GM10266 (cell line): ENCODE results near the gene ZCCHC8.

Experiments
- DNase-seq: peaks from one replicate; pipeline ENCODE4 v3.0.0; 2012; ENCODE audit errors: extremely low spot score
- CTCF ChIP-seq: IDR thresholded peaks from 2 replicates; pipeline ENCODE4 v1.5.1; 2012; ENCODE audit warnings: mild to moderate bottlenecking, low read depth; ENCODE audit not compliant: control insufficient read depth, insufficient read depth; ENCODE audit errors: missing control alignments

Gene ZCCHC8

DNA sequence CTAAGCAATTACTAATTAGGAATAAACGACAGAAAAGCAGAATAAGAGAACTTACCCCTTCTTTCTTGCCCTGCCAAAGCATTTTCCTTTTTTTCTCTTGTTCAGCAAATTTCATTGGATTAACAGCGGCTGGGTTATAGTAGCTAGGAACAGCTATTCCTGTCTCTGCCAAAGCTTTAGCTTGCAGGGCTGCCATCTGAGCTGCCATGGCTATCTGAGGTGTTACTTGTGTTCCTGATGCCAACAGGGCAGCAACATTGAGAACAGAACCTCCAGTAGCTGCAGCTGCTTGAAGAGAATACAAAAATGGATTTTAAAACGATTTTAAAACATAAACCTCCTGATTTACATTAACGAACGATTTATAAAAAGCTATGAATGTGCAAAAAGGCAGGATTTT, 7.4 kb upstream of the ZCCHC8 start:
- no peak for DNase-seq
- TF ChIP-seq CTCF = no peak

DNA sequence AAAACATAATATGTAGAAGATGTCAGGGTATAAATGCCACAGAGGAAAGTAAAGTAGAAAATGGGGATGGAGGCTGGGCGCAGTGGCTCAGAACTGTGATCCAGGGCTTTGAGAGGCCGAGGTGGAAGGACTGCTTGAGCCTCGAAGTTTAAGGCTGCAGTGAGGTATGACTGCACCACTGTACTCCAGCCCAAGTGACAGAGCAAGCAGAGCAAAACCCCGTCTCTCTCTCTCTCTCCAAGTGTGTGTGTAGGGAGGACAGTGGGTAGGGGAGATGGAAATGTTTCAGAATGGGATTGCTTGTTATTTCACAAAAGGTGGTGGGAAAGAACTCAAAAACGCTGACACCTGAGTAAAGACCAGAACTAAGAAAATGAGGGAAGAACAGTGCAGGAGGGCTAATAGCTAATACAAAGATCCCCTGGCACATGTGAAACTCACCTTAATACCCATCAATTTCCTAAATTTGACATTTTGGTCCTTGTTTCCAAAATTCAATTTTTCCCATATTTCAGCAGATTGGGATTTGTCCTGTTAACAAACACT, 5.7 kb upstream of the ZCCHC8 start:
- no peak for TF ChIP-seq CTCF
- DNase-seq = no peak

- no peak for TF ChIP-seq CTCF
- no peak for DNase-seq
Observed at GRCh38 chr12:122505419-122506051, 4.8 kb upstream of the ZCCHC8 start.

DNA sequence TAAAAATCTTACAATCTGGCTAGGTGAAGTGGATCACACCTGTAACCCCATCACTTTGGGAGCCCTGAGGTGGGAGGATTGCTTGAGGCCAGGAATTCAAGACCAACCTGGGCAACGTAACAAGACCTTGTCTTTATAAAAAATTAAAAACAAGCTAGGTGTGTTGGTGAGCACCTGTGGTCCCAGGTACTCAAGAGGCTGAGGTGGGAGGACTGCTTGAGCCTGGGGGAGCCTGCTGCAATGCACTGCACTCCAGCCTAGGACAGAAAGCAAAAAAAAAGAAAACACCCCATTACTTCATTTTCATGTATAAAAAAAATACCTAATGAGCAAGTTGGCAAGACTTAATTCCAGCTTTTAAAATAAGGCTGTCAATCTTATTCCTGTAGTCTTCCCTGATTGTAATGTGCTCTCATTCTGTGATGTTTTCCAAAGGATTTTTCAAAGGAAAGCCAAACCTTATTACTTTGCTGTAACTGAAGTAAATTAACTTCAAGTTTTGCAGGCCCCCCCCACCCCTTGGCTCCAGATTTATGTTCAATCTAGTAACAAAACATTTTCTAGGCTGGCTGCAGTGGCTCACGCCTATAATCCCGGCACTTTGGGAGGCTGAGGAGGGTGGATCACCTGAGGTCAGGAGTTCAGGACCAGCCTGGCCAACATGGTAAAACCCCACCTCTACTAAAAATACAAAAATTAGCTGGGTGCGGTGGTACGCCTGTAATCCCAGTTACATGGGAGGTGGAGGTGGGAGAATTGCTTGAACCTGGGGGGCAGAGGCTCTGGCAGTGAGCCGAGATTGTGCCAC, 3.3 kb upstream of the ZCCHC8 start:
- DNase-seq = no peak
- no peak for TF ChIP-seq CTCF

DNA sequence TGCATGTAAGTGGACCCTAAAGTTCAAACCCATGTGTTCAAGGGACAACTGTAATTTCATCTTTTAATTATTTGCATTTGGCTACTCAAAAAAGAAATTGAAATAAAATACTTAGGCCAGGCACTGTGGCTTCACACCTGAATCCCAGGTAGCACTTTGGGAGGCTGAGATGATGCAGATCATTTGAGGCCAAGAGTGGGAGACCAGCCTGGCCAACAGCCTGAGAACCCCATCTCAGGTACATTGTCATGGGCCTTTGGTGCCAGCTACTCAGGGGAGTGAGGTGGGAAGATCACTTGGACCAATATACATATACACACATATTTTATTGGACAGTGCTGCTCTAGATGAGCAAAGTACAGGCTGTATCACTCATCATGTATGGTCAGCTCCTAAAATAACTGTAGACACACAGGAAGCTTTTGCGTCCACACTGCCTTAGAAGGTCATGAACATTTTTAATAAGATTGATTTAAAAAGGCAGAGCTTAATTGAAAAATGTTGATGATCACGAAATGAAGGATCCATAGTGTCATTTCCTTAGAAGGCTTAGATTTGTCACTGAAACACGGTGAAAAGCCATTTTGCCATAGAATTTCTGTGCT, 2.5 kb upstream of the ZCCHC8 start:
- TF ChIP-seq CTCF = no peak
- DNase-seq = no peak

- DNase-seq = peak; percentile 23
- TF ChIP-seq CTCF = no peak
Observed at GRCh38 chr12:122501489-122501989, 807 bp upstream of the ZCCHC8 start.
